Epithelial cell of proximal tubule (primary cell): ENCODE results near the gene ACSL4. TPM values are rescaled to one million over a fixed set of nuclear protein-coding genes. Genes with fewer than 3 reads are reported as not detected.

ENCODE experiments used
- DNase-seq: peaks from one replicate; pipeline ENCODE4 v3.0.0-alpha.2; 2011; ENCODE audit warnings: low read depth
- H3K4me3 ChIP-seq: 2 replicates; pipeline ENCODE4 v1.5.1; 2011; ENCODE audit warnings: low read depth, mild to moderate bottlenecking, low read length
- total RNA-seq: library from RNA; depleted of rRNA; stranded (reverse); fragments of >200 nt; gene quantifications from 2 replicates; pipeline ENCODE4 v1.2.3, GENCODE V29; 2015
- TF ChIP-seq, protein P1 (sequence below): conservative IDR thresholded peaks from 2 replicates; pipeline ENCODE4 v1.5.1; 2012; ENCODE audit warnings: low read depth, mild to moderate bottlenecking, low read length

ACSL4 gene
- total RNA-seq, 1 donor from 2014 or later: 66.9 TPM

DNA sequence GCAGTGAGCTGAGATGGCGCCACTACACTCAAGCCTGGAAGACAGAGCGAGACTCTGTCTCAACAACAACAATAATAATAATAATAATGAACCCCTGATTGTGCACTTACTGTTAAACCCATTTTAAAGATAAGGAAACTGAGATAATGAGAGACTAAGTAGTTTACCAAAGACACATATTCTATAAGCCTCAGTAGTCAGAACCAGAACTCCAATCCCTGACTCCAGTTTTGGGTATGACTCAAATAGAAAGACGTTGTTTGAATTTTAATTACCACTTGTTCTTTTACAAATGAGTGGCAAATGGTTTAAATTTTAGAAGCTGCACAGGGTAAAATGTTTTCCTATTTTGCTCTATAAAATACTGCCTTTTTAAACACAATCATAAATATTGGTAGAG, 37.4 kb downstream of the ACSL4 start:
- H3K4me3 ChIP-seq: no peak overlapping the region
- TF ChIP-seq, protein P1, sequence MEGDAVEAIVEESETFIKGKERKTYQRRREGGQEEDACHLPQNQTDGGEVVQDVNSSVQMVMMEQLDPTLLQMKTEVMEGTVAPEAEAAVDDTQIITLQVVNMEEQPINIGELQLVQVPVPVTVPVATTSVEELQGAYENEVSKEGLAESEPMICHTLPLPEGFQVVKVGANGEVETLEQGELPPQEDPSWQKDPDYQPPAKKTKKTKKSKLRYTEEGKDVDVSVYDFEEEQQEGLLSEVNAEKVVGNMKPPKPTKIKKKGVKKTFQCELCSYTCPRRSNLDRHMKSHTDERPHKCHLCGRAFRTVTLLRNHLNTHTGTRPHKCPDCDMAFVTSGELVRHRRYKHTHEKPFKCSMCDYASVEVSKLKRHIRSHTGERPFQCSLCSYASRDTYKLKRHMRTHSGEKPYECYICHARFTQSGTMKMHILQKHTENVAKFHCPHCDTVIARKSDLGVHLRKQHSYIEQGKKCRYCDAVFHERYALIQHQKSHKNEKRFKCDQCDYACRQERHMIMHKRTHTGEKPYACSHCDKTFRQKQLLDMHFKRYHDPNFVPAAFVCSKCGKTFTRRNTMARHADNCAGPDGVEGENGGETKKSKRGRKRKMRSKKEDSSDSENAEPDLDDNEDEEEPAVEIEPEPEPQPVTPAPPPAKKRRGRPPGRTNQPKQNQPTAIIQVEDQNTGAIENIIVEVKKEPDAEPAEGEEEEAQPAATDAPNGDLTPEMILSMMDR: no peak
- no peak for DNase-seq

DNA sequence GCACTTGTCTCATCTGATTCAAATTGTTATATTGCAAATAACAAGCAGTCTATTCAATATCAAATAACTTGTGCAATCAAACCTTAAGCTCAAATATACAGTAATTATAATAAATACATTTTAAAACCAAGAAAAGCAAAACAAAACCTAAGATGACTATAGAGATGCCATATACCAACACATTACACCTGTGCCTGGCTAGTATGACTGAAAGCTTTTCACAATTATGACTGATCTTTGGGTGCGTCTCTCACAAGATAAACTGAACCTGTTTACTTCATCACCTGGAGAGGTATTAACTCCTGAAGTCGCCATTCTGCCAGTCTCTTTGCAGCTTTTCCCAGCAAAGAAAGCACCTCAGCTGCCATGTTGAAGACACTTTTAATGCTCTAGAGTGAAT, 41.3 kb downstream of the ACSL4 start:
- TF ChIP-seq, protein P1: no peak
- no peak for DNase-seq
- H3K4me3 ChIP-seq: no peak overlapping the region

DNA sequence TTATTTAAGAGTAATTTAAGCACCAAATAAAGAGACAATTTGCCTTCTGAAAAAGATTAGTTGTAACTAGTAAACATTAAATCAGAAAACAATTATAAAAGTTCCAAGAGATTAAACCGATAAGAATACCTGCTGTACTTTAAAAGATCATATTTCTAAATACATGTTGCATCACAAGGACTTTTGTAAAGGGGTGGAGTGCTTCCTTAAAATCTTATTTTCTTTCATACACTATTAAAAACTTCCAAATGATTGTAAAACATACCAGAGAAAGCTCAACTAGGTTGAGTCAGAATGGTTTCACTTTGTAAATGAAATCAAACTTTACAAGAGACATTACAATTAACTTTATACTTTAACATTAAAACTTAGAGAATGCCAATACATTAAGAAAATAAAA, 41.8 kb downstream of the ACSL4 start:
- no peak overlapping the region for H3K4me3 ChIP-seq
- TF ChIP-seq, protein P1: no peak
- DNase-seq: no peak

DNA sequence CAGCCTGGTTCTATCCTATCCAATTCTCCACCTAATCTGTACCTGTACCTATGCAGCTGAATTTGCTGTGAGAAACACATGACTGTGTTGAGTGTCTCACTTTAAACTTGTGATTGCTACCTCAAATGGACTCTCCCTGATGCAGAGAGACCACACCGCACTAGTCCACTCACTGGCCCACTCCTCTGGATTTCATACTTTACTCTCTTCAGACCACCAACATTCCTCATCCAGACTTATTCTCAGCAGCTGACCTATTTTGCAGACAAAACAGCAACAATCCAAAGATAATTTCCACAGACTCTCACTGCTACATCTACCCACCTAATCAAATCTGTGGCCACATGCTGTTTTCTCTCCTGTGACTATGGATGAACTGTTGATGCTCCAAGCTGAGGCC, 45.2 kb downstream of the ACSL4 start:
- no peak overlapping the region for H3K4me3 ChIP-seq
- TF ChIP-seq, protein P1: no peak
- no peak for DNase-seq

DNA sequence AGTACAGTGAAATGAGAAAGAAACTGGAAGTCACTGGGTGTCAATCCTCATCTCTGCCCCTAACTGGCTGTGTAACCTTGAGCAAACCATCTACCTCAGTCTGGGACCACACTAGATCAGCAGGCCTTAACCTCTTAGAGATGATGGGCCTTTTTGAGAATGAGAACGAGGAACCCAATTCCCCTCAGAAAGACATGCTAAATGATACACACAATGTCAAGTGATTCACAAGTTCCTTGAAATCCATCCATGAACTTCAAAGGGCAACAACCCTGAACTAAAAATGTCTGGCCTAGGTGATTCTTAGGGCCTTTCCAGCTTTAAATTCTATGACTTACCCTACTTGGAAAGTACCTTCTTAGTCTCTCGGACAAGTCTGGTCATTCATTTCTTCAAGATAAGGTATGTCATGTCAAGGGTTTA, 47.4 kb downstream of the ACSL4 start:
- H3K4me3 ChIP-seq: no peak overlapping the region
- DNase-seq: no peak
- TF ChIP-seq, protein P1: no peak

DNA sequence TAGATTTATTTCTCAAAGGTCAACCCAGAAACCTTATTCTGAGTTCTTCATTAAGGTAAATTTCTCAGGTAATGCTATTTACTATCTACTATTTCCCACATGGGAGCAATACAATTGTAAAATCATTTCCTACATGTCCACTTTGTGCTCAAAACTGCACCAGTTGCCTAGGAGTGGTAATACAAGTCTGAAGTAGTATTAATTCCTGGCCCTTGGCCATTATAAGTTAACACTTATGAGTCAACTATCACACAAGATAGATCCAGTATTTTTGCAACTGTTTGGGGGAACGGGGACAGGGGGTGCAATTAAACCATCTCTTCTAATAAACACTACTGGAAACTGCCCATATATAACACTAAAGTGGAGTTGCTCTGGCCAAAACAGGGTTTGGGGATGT, 48.9 kb downstream of the ACSL4 start:
- no peak overlapping the region for H3K4me3 ChIP-seq
- TF ChIP-seq, protein P1: no peak
- DNase-seq: no peak

DNA sequence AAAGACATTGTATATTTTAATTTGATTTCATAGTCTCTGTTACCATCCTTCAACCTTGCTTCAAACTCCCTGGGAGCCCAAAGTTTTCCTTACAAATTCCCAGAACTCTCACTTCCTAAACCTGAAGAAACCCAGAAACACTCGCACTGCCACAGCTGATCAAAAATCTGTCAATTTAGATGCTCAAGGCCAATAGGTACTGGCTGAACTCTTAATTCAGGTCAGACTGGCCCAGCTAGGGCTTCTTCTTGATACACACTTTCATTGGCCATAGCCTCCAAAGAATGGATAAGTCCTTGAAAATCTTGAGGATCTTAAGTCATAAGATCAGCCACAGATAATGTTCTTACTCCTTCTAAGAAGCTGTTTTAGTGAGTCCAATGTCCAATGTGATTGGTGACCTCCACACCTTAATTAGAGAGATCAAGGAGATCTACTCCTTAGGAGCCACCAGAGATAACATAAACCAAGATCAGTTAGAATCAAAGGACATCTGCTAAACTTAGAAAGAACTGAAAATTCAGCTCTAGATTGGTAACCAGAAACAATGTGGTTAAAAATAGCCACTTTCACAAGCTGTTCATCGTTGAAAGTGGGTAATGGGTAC, 51.5 kb downstream of the ACSL4 start:
- no peak overlapping the region for H3K4me3 ChIP-seq
- no peak for DNase-seq
- TF ChIP-seq, protein P1: no peak
